HepG2 (cell line): Measurements from ENCODE around the gene TIMM44.

Experiments
- CTCF ChIP-seq: sonication (generic); formaldehyde crosslinking; IDR thresholded peaks from 2 replicates; pipeline ENCODE4 v1.5.0; 2020; ENCODE audit warnings: mild to moderate bottlenecking, missing genetic modification reagents, moderate library complexity
- EP300 ChIP-seq, 3 experiments: sonication (generic) in 1 of 3; formaldehyde crosslinking in 1 of 3; IDR thresholded peaks; 2 replicates each; pipeline versions ENCODE4 v1.5.1 to v1.6.1; 2011 to 2020; ENCODE audit warnings: low read depth in 2 of 3, low read length in 2 of 3, borderline replicate concordance in 1 of 3, improper control_type of control experiment in 1 of 3, mild to moderate bottlenecking in 1 of 3, missing genetic modification reagents in 1 of 3, moderate library complexity in 1 of 3
- FOXP1 ChIP-seq, 2 experiments: fragments of 450-650 bp in 1 of 2; IDR thresholded peaks; 2 replicates each; pipeline ENCODE4 v1.6.1; 2017 to 2018; ENCODE audit warnings: antibody characterized with exemption in 1 of 2
- KDM6A ChIP-seq: IDR thresholded peaks from 2 replicates; pipeline ENCODE4 v1.6.1; 2016; ENCODE audit warnings: low read depth
- POLR2AphosphoS5 ChIP-seq: IDR thresholded peaks from 2 replicates; pipeline ENCODE4 v1.6.1; 2012; ENCODE audit warnings: low read depth, low read length
- RBFOX2 ChIP-seq: fragments of 200-400 bp; formaldehyde crosslinking; IDR thresholded peaks from 2 replicates; pipeline ENCODE4 v1.6.1; 2017; ENCODE audit warnings: low read depth, mild to moderate bottlenecking, low read length
- REST ChIP-seq, 2 experiments: IDR thresholded peaks; 2 replicates each; pipeline ENCODE4 v1.6.1; 2011 to 2012; ENCODE audit warnings: low read length in 2 of 2, borderline replicate concordance in 1 of 2, low read depth in 1 of 2, mild to moderate bottlenecking in 1 of 2, moderate library complexity in 1 of 2
- RFX1 ChIP-seq: fragments of 450-650 bp; IDR thresholded peaks from 2 replicates; pipeline ENCODE4 v1.6.1; 2017
- RFX5 ChIP-seq: IDR thresholded peaks from 2 replicates; pipeline ENCODE4 v1.6.1; 2011; ENCODE audit warnings: low read depth, low read length, improper control_type of control experiment
- SIN3A ChIP-seq: IDR thresholded peaks from 2 replicates; pipeline ENCODE4 v1.6.1; 2011; ENCODE audit warnings: low read depth, mild to moderate bottlenecking, control low read depth, low read length, borderline replicate concordance
- SIX1 ChIP-seq: sonication (generic); formaldehyde crosslinking; IDR thresholded peaks from 2 replicates; pipeline ENCODE4 v1.4.0; 2020; ENCODE audit warnings: missing genetic modification reagents, borderline replicate concordance
- TIGD3 ChIP-seq: sonication (generic); formaldehyde crosslinking; IDR thresholded peaks from 2 replicates; pipeline ENCODE4 v1.5.1; 2020; ENCODE audit warnings: mild to moderate bottlenecking, missing genetic modification reagents, borderline replicate concordance
- ZFP36 ChIP-seq: fragments of 150-350 bp; IDR thresholded peaks from 2 replicates; pipeline ENCODE4 v1.6.1; 2018; ENCODE audit warnings: borderline replicate concordance, low read length, low read depth; ENCODE audit not compliant: partially characterized antibody
- ZNF513 ChIP-seq: sonication (generic); formaldehyde crosslinking; conservative IDR thresholded peaks from 2 replicates; pipeline ENCODE4 v1.5.0; 2020; ENCODE audit warnings: missing genetic modification reagents

- no peak for TF ChIP-seq TIGD3 (CRISPR knock-in tag)
- no peak for TF ChIP-seq RBFOX2
- TF ChIP-seq POLR2AphosphoS5 = no peak
- no peak for TF ChIP-seq RFX1
- TF ChIP-seq RFX5 = no peak
- TF ChIP-seq ZFP36 = no peak
- TF ChIP-seq REST (IDR thresholded peaks at IDR 0.05; ENCODE audit: borderline replicate concordance in 1 of 2, low read depth in 1 of 2, low read length in 2 of 2) = no peak
- no peak for TF ChIP-seq CTCF (CRISPR knock-in tag)
- no peak for TF ChIP-seq ZNF513 (CRISPR knock-in tag)
- TF ChIP-seq SIX1 = no peak
- no peak for TF ChIP-seq FOXP1 (IDR thresholded peaks at IDR 0.05)
- no peak for TF ChIP-seq FOXP1 (CRISPR knock-in tag; IDR thresholded peaks at IDR 0.05)
- no peak for TF ChIP-seq KDM6A
- no peak for TF ChIP-seq SIN3A
- TF ChIP-seq EP300 (IDR thresholded peaks at IDR 0.05; ENCODE audit: low read depth in 2 of 2, low read length in 2 of 2) = no peak
- no peak for TF ChIP-seq EP300 (CRISPR knock-in tag; IDR thresholded peaks at IDR 0.05; ENCODE audit: borderline replicate concordance)
These were observed 57.6 kb downstream of the TIMM44 start for GRCh38 chr19:7885818-7886217.
